NCI-H69 (cell line): ENCODE data around the gene CCDC141.

ENCODE experiments used
- DNase-seq: peaks from one replicate; lab custom pipeline; 2025; lab: John Stamatoyannopoulos, UW

The CCDC141 gene

GRCh38 chr2:178913049-178913441 is 136.9 kb downstream of the CCDC141 start:
- DNase-seq: no peak

- no peak for DNase-seq
Measured at GRCh38 chr2:178912416-178913048, 137.4 kb downstream of the CCDC141 start.

GRCh38 chr2:178911039-178911438 is 138.9 kb downstream of the CCDC141 start:
- DNase-seq: no peak

GRCh38 chr2:178910005-178910404 is 139.9 kb downstream of the CCDC141 start:
- no peak for DNase-seq

- DNase-seq: no peak
Measured at GRCh38 chr2:178909507-178909906, 140.4 kb downstream of the CCDC141 start.

GRCh38 chr2:178908810-178909209 is 141.1 kb downstream of the CCDC141 start:
- DNase-seq: no peak

GRCh38 chr2:178905261-178905660 is 144.7 kb downstream of the CCDC141 start:
- no peak for DNase-seq

GRCh38 chr2:178899656-178900055 is 150.3 kb downstream of the CCDC141 start:
- DNase-seq: no peak

- no peak for DNase-seq
Measured at GRCh38 chr2:178895872-178896271, 154.1 kb downstream of the CCDC141 start.

GRCh38 chr2:178895171-178895570 is 154.8 kb downstream of the CCDC141 start:
- DNase-seq: no peak

GRCh38 chr2:178892751-178893625 is 156.9 kb downstream of the CCDC141 start:
- DNase-seq: peak; percentile 36

- DNase-seq: no peak
Measured at GRCh38 chr2:178891959-178892485, 157.9 kb downstream of the CCDC141 start.

GRCh38 chr2:178891265-178891958 is 158.5 kb downstream of the CCDC141 start:
- peak; percentile 67 for DNase-seq

- no peak for DNase-seq
Measured at GRCh38 chr2:178886006-178886405, 163.9 kb downstream of the CCDC141 start.

- DNase-seq: no peak
Measured at GRCh38 chr2:178884440-178884839, 165.5 kb downstream of the CCDC141 start.

- no peak for DNase-seq
Measured at GRCh38 chr2:178882666-178883440, 167.1 kb downstream of the CCDC141 start.

GRCh38 chr2:178881075-178881474 is 168.9 kb downstream of the CCDC141 start:
- DNase-seq: no peak

GRCh38 chr2:178880257-178880656 is 169.7 kb downstream of the CCDC141 start:
- no peak for DNase-seq

- DNase-seq: no peak
Measured at GRCh38 chr2:178877874-178878273, 172.1 kb downstream of the CCDC141 start.

- DNase-seq: peak; percentile 53
Measured at GRCh38 chr2:178874529-178875240, 175.3 kb downstream of the CCDC141 start.

GRCh38 chr2:178873912-178874311 is 176.0 kb downstream of the CCDC141 start:
- no peak for DNase-seq
